HUES48 (cell line): Measurements from ENCODE around the gene GPC6.

Source experiments
- H3K27ac ChIP-seq: one replicate; pipeline ENCODE4 v1.7.0; 2013; ENCODE audit warnings: low read depth, low read length, inconsistent platforms
- H3K27me3 ChIP-seq: 2 replicates; pipeline ENCODE4 v1.6.1; 2013; ENCODE audit warnings: mild to moderate bottlenecking, low read length; ENCODE audit not compliant: control insufficient read depth, insufficient read depth
- H3K36me3 ChIP-seq: 2 replicates; pipeline ENCODE4 v1.6.1; 2013; ENCODE audit warnings: low read length; ENCODE audit not compliant: control insufficient read depth, insufficient read depth
- H3K4me1 ChIP-seq: 2 replicates; pipeline ENCODE4 v1.6.1; 2013; ENCODE audit warnings: mild to moderate bottlenecking, low read length; ENCODE audit not compliant: control insufficient read depth, insufficient read depth
- H3K4me3 ChIP-seq: 2 replicates; pipeline ENCODE4 v1.5.1; 2013; ENCODE audit warnings: mild to moderate bottlenecking, low read depth, low read length
- H3K9ac ChIP-seq: 2 replicates; pipeline ENCODE4 v1.6.1; 2013; ENCODE audit warnings: mild to moderate bottlenecking, low read depth, low read length, moderate library complexity
- H3K9me3 ChIP-seq: 2 replicates; pipeline ENCODE4 v1.6.1; 2013; ENCODE audit warnings: low read length; ENCODE audit not compliant: control insufficient read depth, insufficient read depth

GPC6 gene

GRCh38 chr13:93865235-93865634 is 638.6 kb downstream of the GPC6 start:
- no peak overlapping the region for H3K9ac ChIP-seq
- no peaks in the 10 kb centered on the region for H3K4me1 ChIP-seq
- no peak overlapping the region for H3K4me3 ChIP-seq
- H3K27me3 ChIP-seq = no peaks in the 10 kb centered on the region
- no peaks in the 10 kb centered on the region for H3K9me3 ChIP-seq
- no peak overlapping the region for H3K27ac ChIP-seq
- no peaks in the 10 kb centered on the region for H3K36me3 ChIP-seq

GRCh38 chr13:93867481-93867880 is 640.9 kb downstream of the GPC6 start:
- no peak overlapping the region for H3K4me3 ChIP-seq
- H3K9me3 ChIP-seq = no peaks in the 10 kb centered on the region
- H3K36me3 ChIP-seq = no peaks in the 10 kb centered on the region
- no peaks in the 10 kb centered on the region for H3K27me3 ChIP-seq
- no peak overlapping the region for H3K9ac ChIP-seq
- H3K27ac ChIP-seq = no peak overlapping the region
- H3K4me1 ChIP-seq = no peaks in the 10 kb centered on the region

- Histone ChIP-seq H3K9ac (no peak overlapping the region), H3K4me3 (no peak overlapping the region), H3K27ac (no peak overlapping the region), H3K36me3 (no peaks in the 10 kb centered on the region), H3K27me3 (no peaks in the 10 kb centered on the region), H3K4me1 (no peaks in the 10 kb centered on the region), H3K9me3 (no peaks in the 10 kb centered on the region)
These were observed 645.8 kb downstream of the GPC6 start for GRCh38 chr13:93872376-93872775.

GRCh38 chr13:93872786-93873347 is 646.3 kb downstream of the GPC6 start:
- Histone ChIP-seq H3K9ac (no peak overlapping the region), H3K36me3 (no peaks in the 10 kb centered on the region), H3K27ac (no peak overlapping the region), H3K4me3 (no peak overlapping the region), H3K4me1 (no peaks in the 10 kb centered on the region), H3K9me3 (no peaks in the 10 kb centered on the region), H3K27me3 (no peaks in the 10 kb centered on the region)

DNA sequence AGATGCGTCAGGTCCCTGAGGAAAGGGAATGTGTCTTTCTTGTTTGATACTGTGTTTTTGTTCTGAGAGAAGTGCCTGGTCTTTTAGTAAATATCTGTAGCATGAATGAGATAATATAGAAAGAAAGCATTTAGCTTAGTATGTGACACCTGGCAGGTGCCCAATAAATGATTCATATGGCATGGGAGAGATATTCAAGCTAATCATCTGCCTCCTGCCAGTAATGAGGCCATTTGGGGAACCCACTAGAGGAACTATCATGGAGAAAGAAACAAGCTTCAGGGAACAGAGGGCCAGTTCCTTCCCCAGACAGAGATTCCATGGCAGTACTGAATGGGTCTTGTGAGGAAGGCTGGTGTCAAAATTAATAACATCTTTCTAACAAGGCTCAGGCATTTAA is 648.9 kb downstream of the GPC6 start:
- peaks cover 3% of the 10 kb centered on the region; the same call in 1 of the 2 replicates for H3K9me3 ChIP-seq
- no peak overlapping the region for H3K4me3 ChIP-seq
- H3K27me3 ChIP-seq = no peaks in the 10 kb centered on the region
- H3K27ac ChIP-seq = no peak overlapping the region
- no peaks in the 10 kb centered on the region for H3K36me3 ChIP-seq
- no peaks in the 10 kb centered on the region for H3K4me1 ChIP-seq
- H3K9ac ChIP-seq = no peak overlapping the region

DNA sequence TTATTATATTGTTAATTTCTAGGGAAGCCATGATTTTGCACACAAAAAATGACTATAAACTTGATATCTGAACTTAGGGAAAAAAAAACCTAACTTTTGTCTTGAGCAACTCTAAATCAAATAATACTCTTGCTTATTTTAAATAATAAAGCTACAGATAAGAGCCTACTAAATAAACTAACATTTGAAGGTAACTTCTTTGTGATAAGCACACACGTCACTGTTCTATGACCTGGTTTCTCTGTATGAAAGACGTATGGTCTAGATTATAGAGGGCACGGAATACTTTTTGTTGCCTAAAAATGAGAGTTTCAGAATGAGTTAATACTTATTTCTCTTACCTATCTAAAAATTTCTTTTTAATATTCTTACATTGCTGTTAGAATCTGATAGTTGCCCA is 649.6 kb downstream of the GPC6 start:
- H3K4me3 ChIP-seq = no peak overlapping the region
- H3K4me1 ChIP-seq = no peaks in the 10 kb centered on the region
- no peak overlapping the region for H3K27ac ChIP-seq
- H3K27me3 ChIP-seq = no peaks in the 10 kb centered on the region
- peaks cover 3% of the 10 kb centered on the region; the same call in 1 of the 2 replicates for H3K9me3 ChIP-seq
- no peak overlapping the region for H3K9ac ChIP-seq
- no peaks in the 10 kb centered on the region for H3K36me3 ChIP-seq

DNA sequence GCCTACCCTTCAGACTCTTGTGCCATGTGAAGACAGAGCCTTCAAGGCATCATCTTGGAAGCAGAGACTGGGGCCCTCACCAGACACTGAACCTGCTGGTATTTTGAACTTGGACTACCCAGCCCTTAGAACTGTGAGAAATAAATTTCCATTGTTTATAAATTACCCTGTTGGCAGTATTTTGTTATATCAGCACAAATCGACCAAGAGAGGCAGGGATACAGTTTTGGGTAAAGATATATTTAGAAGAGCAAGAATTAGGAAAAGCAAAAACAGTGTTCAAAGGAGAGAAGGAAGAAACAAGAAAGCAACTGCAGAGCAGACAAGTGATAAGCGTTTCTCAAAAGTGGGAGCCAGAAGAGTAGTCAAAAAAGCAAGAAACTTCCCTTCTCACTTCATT is 652.1 kb downstream of the GPC6 start:
- no peak overlapping the region for H3K9ac ChIP-seq
- no peaks in the 10 kb centered on the region for H3K36me3 ChIP-seq
- H3K9me3 ChIP-seq = peaks cover 3% of the 10 kb centered on the region; the same call in 1 of the 2 replicates
- H3K4me3 ChIP-seq = no peak overlapping the region
- H3K27ac ChIP-seq = no peak overlapping the region
- no peaks in the 10 kb centered on the region for H3K27me3 ChIP-seq
- no peaks in the 10 kb centered on the region for H3K4me1 ChIP-seq

DNA sequence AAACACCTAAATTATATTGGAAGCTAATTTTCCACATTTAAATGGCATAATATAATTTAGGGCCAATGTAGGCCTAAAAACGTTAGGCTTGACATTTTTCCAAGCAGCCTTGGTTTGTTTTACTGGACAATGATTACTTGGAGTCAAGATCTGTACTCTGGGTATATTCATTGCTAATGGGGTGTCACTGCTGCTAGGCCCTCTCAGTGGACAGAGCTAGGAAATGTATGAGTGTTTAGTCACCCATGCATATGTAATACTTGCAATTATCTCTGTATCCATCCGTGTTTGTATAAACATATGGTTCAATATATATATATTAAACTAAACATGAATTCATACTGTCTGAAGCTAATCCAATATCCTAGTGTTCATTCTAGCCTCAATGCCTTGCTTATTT is 654.8 kb downstream of the GPC6 start:
- no peak overlapping the region for H3K27ac ChIP-seq
- no peak overlapping the region for H3K4me3 ChIP-seq
- no peaks in the 10 kb centered on the region for H3K27me3 ChIP-seq
- H3K36me3 ChIP-seq = no peaks in the 10 kb centered on the region
- H3K9ac ChIP-seq = no peak overlapping the region
- H3K4me1 ChIP-seq = no peaks in the 10 kb centered on the region
- H3K9me3 ChIP-seq = peaks cover 3% of the 10 kb centered on the region; the same call in 1 of the 2 replicates

DNA sequence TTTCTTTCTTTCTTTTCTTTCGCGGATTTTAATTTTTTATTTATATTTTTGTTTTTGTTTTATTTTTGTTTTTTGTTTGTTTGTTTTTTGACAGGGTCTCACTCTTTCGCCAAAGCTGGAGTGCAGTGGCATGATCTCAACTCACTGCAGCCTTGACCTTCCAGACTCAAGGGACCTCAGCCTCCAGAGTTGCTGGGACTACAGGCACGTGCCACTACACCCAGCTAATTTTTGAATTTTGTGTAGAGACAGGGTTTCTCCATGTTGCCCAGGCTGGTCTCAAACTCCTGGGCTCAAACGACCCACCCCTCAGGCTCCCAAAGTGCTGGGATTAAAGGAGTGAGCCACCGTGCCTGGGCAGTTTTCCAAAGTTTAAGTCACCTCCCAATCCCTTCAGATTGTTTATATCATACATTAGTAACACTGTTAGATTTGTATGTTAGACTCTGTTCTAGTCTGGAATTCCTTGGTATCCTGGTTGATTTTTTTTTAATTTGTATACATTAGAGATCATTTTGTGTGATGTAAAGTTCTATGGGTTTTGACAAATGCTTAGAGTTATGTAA is 655.6 kb downstream of the GPC6 start:
- Histone ChIP-seq H3K4me1 (no peaks in the 10 kb centered on the region), H3K27me3 (no peaks in the 10 kb centered on the region), H3K9me3 (peaks cover 3% of the 10 kb centered on the region; the same call in 1 of the 2 replicates), H3K27ac (no peak overlapping the region), H3K36me3 (no peaks in the 10 kb centered on the region), H3K4me3 (no peak overlapping the region), H3K9ac (no peak overlapping the region)

- no peak overlapping the region for H3K9ac ChIP-seq
- no peaks in the 10 kb centered on the region for H3K9me3 ChIP-seq
- no peaks in the 10 kb centered on the region for H3K36me3 ChIP-seq
- H3K27ac ChIP-seq = no peak overlapping the region
- no peak overlapping the region for H3K4me3 ChIP-seq
- H3K27me3 ChIP-seq = no peaks in the 10 kb centered on the region
- H3K4me1 ChIP-seq = no peaks in the 10 kb centered on the region
These were observed 662.9 kb downstream of the GPC6 start for GRCh38 chr13:93889430-93889951.

DNA sequence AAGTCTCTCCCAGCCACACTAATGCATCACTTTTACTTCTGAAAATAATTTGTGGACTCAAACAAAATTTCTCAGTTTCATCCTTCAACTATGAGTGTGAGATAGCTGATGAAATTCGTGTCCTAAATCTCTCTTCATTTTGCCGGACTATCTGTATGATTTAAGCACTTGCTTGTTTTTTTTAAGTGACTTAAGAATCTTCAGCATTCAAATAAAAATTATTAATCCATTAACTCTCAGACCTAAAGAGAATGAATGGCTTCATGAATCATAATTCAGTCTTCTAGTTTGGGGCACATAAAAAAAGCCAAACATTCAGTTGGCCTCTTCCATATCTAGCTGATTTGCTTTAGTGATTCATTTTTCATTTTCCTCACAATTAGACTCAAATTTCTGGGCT is 673.4 kb downstream of the GPC6 start:
- Histone ChIP-seq H3K27ac (no peak overlapping the region), H3K4me3 (no peak overlapping the region), H3K9me3 (no peaks in the 10 kb centered on the region), H3K27me3 (no peaks in the 10 kb centered on the region), H3K9ac (no peak overlapping the region), H3K4me1 (no peaks in the 10 kb centered on the region), H3K36me3 (no peaks in the 10 kb centered on the region)
